Fibroblast of pulmonary artery (primary cell): ENCODE measurements around the gene SERAC1.
A peak's percentile ranks its signal among the peaks of the same experiment; 100 is the strongest.
"Not testable (repeated sequence)": the region's sequence is repeated elsewhere in the genome, so short reads cannot be mapped to it uniquely, and the experiment has no call there.

Experiments
- DNase-seq: peaks from one replicate; pipeline ENCODE4 v3.0.0-alpha.2; 2010; ENCODE audit warnings: low read depth
- H3K4me3 ChIP-seq: replicated peaks from 2 replicates; pipeline ENCODE4 v1.5.1; 2011; ENCODE audit warnings: low read depth, mild to moderate bottlenecking, control low read depth, low read length, moderate library complexity
- TF ChIP-seq, protein P1 (sequence below): IDR thresholded peaks from 2 replicates; pipeline ENCODE4 v1.5.1; 2011; ENCODE audit warnings: mild to moderate bottlenecking, control low read depth, low read length, inconsistent platforms; ENCODE audit errors: missing control alignments

Gene SERAC1

DNA sequence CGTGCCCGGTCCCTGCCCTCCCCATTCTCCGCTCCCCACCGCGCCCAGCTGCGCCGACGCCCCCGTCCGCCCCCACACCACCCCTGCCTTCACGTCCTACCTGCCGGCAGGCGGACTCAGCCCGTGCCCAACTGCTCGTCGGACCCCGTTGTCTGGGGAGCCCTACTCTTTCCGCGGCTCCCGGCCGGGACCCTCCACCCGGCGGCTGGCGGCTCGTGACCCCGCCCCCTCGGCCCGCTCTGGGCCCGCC lies at the start of gene SERAC1:
Gene SERAC1, minus strand, starts transcription at position 223 of the 250 bp plus-strand sequence. CDS start 9,899 bp downstream, outside the sequence.
- peak within 1 kb of the TSS; percentile 88 for H3K4me3 ChIP-seq
- TF ChIP-seq, protein P1, sequence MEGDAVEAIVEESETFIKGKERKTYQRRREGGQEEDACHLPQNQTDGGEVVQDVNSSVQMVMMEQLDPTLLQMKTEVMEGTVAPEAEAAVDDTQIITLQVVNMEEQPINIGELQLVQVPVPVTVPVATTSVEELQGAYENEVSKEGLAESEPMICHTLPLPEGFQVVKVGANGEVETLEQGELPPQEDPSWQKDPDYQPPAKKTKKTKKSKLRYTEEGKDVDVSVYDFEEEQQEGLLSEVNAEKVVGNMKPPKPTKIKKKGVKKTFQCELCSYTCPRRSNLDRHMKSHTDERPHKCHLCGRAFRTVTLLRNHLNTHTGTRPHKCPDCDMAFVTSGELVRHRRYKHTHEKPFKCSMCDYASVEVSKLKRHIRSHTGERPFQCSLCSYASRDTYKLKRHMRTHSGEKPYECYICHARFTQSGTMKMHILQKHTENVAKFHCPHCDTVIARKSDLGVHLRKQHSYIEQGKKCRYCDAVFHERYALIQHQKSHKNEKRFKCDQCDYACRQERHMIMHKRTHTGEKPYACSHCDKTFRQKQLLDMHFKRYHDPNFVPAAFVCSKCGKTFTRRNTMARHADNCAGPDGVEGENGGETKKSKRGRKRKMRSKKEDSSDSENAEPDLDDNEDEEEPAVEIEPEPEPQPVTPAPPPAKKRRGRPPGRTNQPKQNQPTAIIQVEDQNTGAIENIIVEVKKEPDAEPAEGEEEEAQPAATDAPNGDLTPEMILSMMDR = no peak
- DNase-seq = no peak

DNA sequence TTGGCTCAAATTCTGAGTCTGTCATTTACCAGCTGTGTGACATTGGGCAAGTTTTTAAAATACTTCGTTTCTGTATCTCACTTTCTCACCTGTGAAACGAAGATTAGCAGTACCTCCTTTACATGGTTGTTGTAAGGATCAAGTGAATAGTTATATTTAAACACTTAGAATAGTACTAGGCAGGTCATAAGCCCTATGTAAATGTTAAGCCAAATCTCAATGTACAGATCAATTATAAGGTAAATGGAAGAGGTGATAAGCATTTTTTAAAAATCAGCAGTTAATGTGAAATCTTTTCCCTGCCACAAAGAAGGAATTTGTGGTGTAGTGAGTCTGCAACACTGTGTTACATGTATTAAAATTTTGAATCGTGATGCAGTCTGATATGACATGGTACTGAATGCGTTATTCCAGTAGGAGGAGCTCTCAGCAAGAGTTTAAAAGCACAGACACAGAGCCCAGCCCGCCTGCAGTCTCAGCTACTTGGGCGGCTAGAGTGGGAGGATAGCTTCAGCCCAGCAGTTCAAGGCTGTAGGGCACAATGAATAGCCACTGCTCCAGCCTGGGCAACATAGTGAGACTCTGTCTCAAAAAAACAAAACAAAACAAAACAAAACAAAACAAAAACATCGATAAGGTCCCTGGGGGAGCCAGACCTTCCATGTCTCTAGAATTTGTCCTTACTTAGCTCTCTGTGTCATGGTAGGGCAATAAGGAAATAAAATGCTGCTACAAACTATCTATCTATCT lies 46.0 kb upstream of the SERAC1 start:
- peak; percentile 93 for DNase-seq

DNA sequence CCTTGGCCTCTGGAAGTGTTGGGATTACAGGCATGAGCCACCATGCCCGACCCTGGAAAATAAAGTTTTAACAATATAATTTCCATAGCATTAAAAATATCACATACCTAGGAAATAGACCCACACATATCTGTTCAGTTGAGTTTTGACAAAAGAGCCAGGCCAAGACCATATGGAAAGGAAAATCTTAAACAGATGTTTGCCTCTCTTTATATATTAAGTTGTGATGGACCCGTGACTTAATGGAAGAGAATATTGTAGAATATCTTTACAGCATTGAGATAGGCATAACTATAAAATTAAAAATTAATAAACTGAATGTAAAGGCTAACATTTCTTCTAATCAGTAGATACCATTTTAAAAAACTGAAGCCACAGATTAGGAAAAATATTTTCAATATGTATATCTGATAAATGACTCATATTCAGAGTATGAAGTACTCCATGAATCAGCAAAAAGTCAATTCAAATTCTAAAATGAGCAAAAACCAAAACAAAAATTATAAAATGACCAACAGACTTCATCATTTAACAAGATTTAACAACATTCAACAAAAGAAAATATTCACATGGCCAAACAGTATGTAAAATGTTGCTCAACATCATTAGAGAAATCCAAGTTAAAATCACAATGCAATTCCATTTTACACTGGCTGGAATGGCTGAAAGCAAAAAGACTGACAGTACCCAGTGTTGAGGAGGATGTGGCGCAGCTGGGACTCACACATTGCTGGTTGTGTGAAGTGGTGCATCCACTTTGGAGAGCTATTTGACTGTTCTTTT lies 43.4 kb upstream of the SERAC1 start:
- TF ChIP-seq, protein P1 = no peak
- peak; percentile 39 for DNase-seq

More for the DNA sequence above, 46.0 kb upstream of the SERAC1 start:
- no peak overlapping the region for H3K4me3 ChIP-seq
- TF ChIP-seq, protein P1 = peak; percentile 84

DNA sequence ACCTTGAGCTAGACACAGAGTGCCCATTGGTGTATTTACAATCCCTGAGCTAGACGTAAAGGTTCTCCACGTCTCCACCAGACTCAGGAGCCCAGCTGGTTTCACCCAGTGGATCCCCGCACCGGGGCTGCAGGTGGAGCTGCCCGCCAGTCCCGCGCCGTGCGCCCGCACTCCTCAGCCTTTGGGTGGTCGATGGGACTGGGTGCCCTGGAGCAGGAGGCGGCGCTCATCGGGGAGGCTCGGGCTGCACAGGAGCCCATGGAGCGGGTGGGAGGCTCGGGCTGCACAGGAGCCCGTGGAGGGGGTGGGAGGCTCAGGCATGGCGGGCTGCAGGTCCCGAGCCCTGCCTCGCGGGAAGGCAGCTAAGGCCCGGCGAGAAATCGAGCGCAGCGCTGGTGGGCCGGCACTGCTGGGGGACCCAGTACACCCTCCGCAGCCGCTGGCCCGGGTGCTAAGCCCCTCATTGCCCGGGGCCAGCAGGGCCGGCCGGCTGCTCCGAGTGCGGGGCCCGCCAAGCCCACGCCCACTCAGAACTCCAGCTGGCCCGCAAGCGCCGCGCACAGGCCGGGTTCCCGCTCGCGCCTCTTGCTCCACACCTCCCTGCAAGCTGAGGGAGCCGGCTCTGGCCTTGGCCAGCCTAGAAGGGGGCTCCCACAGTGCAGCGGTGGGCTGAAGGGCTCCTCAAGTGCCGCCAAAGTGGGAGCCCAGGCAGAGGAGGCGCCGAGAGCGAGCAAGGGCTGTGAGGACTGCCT lies 41.7 kb upstream of the SERAC1 start:
- not testable (repeated sequence) for H3K4me3 ChIP-seq, DNase-seq

More for the DNA sequence above, 43.4 kb upstream of the SERAC1 start:
- H3K4me3 ChIP-seq = no peak overlapping the region

DNA sequence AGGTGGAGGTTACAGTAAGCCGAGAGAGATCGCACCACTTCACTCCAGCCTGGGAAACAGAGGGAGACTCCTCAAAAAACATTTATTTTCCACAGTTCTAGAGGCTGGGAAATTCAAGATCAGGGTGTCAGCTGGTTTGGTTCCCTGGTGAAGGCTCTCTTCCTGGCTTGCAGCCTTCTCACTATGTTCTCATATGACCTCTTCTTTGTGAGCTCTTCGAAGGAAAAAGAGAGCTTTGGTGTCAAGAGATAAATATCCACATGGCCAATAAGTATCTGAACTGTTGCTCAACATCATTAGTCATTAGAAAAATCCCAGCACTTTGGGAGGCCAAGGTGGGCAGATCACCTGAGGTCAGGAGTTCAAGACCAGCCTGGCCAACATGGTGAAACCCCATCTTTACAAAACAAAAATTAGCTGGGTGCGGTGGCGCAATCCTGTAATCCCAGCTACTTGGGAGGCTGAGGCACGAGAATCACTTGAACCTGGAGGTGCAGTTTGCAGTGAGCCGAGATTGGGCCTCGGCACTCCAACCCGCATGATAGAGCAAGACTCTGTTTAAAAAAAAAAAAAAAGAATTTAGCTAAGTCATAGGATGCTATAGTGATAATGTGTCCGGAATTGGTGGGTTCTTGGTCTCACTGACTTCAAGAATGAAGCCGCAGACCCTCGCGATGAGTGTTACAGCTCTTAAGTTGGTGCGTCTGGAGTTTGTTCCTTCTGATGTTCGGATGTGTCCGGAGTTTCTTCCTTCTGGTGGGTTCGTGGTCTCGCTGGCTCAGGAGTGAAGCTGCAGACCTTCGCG lies 40.4 kb upstream of the SERAC1 start:
- DNase-seq = peak; percentile 27
- not testable (repeated sequence) for H3K4me3 ChIP-seq

DNA sequence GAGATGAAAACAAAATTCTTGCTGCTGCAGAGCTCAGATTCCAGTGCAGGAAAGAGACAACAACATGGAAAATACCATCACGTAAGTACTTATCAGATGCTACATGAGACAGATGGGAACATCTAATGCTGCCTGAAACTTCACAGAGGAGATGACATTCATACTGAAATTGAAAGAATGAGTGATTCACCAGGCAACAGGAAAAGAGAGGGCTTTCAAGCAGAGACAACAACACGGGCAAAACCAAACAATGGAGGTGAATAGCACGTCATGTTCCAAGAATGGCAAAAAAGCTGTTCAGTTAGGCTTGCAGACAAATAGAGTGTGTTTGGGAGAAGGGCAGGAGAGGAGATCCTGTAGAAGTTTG lies 39.3 kb upstream of the SERAC1 start:
- H3K4me3 ChIP-seq = no peak overlapping the region
- DNase-seq = peak; percentile 85

DNA sequence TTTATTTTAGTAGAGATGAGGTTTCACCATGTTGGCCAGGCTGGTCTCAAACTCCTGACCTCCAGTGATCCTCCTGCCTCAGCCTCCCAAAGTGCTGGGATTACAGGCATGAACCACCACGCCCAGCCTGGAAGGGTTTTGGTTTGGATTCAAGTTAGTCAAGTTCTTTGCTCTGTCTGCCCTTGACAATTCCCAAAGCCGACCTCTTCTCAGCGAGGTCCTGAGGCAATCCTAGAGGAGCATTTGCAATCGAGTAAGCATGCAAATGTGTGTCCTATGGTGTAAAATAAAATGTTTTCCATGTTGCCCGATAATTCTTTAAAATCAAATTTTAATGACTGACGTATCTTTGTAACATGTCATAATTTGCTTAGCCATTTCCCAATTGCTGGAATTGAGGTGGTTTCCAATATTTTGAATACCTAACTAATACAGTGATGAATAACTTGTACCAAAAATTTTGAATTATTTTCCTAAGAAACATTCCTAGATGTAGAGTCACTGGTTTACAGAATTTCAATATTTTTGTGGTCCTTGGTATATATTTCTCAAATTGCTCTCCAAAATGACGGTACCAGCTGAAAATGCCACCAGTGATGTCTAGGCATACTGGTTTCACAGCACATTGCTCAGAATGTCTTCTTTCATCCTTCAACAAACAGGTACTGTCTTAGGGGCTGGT lies 38.8 kb upstream of the SERAC1 start:
- no peak overlapping the region for H3K4me3 ChIP-seq
- TF ChIP-seq, protein P1 = no peak
- no peak for DNase-seq

More for the DNA sequence above, 39.3 kb upstream of the SERAC1 start:
- TF ChIP-seq, protein P1 = no peak
